Activated effector memory CD4-positive, alpha-beta T cell treated with anti-CD3 and anti-CD28 coated beads, Interleukin-2, amount 50 U/mL, for 16 hours (primary cell): ENCODE results near the gene PARS2.
"Not testable (repeated sequence)": the region's sequence is repeated elsewhere in the genome, so short reads cannot be mapped to it uniquely, and the experiment has no call there.

ENCODE experiments used
- DNase-seq: peaks from one replicate; pipeline ENCODE4 v3.0.0-alpha.2; 2020

The PARS2 gene

DNA sequence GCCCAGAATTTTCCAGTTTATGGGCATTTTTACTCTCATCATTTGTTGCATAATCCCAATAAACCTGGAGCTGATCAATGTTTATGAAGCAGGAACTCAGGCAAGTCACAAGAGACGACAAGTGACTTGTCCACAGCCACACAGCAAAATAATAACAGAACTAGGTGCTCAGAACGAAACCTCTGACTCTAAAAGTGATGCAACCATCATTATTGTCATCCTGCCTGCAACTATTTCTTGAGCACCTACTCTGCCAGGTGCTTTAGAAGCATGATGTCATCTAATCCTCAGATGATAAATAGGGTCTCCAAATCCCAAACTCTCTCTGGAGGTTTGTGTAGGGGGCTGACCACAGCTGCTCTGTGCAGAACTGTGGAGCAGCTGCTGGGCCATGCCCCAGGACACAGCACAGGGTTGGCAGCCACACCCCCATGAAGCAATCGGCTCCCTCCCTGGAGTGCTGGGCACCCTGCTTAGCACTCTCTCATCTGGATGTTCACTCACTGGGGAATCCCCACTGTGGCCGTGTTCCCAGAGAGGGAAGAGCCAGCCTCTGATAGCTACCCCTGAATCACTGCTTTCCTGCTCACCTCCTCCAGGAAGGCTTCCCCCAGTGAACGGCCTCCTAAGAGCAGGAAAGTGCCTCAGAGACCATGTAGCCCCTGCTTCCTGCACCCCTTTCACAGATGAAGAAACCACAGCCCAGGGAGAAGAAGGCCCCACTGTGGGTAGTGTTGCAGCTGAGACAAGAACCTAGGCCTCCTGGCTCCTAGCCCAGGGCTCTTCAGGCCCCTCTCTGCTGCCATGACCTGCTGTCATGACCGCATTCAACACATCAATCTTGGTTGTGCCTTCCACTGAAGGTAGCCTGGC lies 34.7 kb upstream of the PARS2 start:
- DNase-seq, result peak; percentile 74

DNA sequence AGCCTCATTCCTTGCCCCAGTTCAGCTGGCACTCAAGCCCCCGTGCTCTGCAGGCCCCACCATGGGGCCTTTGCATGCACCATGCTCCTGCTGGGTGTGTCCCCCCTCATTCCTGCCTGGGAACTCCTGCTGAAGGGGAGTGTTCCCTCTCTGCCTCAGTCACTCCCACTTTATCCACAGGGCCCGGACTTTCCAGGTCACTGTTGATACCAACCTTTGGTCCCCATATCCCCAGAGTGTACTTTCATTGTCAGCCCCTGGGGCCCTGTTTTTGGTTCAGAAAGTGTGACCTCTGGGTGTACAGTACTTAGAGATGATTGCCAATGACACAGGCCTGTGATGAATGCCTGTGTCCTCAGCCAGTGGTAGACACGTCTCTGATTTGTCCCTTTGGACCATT lies 33.9 kb upstream of the PARS2 start:
- DNase-seq, result peak; percentile 53

DNA sequence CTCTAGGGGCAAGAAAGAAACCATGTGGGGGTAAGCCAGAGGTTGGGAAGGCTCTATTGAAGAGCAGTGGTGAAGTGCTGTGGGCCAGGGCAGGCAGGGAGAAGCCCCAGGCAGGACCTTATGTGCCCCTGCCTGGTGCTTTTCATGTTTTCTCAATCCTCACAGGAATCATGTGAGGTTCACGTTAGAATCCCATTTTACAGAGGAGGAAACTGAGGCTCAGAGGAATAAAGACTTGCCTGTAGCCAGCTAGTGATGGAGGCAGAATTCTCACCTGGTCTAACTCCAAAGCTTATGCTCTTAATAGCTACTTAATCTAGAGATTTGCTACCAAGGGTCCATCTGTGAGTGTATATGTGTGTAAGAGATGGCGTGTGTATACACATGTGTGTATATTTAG lies 32.6 kb upstream of the PARS2 start:
- DNase-seq, result no peak

DNA sequence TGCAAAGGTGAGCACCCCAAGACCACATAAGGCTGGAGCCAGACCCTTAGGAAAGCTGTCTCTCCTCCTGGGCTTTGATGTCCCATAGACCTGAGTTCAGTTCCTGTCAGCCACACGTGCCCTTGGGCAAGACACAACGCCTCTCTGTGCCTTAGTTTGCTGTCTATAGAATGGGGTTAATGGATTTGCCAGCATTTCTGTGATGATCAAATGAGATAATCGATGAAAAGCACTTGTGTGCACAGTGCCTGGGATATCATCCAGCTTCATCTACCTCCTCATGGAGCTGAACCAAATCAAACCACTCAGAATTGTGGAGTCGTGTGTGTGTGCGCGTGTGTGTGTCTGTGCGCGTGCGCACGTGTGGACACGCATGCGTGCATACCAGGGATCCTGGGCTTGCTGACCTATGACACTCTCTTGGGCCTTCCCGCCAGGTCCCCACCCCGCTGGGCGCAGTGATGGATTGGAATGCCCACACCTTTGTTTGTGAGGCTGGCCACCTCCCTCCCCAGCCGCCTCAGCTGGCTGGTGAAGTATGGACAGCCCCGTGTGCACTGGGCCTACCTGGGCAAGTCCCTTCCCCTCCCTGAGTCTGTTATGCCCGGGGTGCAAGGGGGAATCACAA lies 31.6 kb upstream of the PARS2 start:
- DNase-seq, result no peak

DNA sequence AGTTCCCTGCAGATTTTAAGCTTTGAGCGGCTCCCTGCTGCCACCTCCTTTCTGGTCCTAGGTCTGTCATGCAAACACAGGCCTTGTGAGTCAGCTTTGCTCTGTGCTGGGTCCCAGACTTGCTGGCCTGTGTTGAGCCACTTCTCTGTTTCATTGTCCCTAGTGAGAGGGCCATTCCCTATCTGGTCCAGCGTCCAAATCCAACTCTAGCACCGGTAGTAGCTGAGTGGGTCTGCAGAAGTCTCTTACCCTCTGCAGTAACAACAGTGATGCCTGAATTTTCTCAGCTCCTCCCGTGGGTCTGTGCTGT lies 31.0 kb upstream of the PARS2 start:
- no peak for DNase-seq

DNA sequence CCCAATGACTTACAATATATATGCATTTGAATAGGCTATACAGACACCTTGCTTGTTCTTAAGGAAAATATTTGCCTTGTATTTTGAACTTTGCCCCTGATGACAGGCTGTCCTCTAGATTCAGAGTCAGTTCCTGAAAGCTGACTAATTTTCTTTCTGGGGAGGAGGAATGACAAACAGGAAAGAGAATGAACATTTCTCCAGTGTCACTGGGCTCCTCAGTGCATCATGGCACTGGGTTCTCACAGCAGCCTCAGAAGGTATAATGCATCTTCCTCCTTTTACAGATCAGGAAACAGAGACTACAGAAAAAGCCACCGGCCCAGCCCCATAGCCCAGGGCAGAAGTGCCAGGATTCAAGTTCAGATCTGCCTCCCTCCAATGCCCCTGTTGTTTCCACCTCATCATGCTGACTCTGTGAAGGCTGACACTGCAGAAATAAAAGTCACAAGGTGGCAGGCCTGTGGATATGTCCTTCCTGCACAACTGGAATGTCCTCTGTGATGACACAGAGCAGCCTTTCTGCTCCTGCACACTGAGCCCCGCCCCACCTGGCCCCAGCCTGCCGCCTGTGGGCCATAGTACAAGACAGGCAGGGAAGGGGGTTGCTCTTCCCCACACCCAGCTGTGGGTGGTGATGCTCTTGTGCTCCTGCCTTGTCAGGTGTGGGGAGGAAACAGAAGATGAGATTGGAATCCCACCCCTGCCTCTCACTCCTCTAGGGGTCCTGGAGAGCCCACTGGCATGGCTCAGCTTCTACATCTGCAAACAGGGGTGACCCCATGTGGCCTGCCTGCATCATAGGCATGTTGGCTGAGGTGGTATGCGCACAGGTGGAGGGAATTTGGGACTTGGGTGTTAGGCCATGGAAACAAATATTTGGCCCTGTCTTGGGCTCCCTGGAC lies 30.4 kb upstream of the PARS2 start:
- no peak for DNase-seq

DNA sequence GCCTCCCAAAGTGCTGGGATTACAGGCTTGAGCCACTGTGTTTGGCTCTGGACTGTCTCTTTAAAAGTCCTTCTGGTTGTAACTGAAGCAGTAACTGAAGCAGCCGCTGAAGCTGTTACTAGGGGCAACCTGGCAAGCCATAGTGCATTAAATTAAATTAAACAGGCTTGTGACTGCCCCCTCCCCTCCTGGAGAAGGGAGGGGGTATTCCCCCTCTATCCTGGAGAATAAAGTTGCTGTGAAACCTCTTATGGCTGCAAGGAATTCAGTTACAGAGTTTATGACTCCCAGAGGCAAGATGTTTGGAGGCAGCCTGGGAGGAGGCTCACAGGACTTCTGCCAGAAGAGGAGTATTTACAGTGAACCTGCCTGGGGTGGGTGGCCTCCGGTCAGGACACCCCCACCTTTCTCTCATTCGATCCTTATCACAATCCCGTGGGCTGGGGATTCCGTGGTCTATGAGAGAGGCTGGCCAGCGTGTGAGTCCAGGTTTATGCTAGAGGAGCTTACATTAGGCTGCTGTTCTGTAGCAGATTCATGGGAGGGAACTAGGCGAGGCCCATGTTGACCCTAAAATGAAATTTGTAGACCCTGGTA lies 28.5 kb upstream of the PARS2 start:
- no peak for DNase-seq

DNA sequence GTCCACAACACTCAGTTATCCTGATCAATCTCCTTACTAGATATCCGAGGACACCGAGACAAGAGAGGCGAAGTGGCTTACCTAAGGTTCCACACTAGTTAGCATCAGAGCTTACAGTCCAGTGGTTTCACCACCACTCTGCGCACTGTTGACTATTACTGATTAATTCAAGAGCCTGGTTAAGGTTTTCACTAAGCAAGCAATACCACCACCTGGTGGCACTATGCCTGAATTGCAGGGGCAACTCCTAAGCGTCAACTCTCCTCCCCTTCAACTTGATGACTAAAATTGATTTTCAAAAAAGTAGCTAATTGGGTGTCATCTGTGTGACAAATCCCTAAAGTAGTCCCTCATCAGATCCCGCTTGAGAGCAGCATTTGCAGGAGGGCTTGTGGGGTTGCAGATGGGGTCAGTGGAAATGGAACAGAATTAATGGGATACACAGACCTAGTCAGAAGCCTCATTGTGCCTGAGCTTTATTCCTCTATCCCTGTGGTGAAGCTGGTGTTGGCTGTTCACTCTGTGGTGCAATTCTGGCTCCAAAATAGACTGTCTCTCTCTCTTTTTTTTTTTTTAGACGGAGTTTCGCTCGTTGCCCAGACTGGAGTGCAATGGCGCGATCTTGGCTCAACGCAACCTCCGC lies 27.7 kb upstream of the PARS2 start:
- peak; percentile 73 for DNase-seq

DNA sequence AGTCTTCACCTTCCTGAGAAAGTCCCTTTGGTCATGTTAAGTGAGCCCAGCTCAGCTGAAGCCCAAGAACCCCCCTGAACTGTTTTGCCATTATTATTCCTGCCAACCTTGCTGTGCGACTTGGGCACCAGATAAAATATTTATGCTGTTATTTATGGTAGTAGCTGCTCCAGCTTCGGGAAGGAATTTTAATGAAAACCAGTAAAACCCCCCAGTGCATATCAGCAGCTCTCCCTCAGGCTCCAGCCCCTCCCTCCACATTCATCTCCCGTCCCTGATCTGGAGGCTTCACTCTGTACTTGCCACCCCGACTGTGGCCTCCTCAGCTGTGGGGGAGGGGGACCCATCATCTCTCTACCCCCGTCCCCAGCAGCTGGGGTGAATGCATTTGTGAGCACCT lies 24.1 kb upstream of the PARS2 start:
- no peak for DNase-seq

DNA sequence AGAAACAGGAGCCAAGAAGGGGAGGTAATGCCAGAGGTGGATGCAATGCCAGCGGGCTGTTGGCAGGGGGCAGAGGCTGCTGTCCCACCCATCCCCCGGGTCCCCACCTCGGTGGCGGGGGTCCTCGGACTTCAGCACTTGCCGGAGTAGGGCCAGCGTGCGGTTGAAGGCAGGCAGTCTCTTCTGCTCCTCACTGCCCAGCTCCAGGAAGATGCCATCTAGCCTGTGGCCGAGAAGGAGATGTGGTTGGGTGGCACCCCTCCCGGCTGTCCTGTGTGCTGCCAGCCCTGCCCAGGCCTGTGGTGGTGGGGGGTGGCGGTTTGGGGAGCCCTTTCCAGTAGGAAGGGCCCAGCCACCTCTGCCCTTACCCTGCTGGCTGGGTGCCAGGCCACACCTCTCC lies 23.3 kb upstream of the PARS2 start:
- DNase-seq, result no peak

DNA sequence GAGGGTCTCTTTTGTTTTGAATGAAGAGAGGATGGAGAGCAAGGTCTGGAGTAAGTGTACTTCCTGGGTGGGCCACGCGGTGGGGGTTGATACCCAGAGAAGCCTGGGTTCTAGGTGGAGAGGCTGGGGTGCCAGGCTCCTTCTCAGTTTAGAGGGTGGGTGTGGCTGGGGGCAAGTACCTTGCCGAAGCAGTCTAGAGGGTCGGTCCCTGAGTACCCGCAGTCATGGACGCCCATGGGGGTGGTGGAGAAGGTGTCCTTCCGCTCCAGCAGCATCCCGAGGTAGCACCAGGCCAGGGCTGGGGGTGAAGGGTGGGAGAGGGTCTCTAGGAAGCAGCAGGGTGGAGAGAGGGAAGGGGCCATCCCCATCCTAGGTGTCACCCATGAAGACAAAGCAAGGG lies 22.5 kb upstream of the PARS2 start:
- no peak for DNase-seq

DNA sequence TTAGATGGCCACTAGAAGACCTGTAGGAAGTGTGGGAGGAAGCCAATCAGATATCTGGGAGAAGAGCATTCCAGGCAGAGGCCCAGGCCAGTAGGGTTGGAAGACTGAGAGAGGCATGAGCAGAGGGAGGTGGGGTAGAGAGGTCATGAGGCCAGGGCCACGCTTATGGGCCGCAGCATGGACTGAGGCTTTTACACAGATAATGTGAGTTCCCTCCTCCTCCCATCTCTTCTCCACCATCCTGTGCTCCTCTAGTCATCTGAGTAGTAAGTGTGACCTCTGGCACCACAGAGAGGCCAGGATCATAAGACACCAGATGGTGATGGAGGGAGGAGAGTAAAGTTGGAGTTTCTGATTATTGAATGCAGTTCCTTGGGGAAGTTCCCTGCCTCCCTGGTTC lies 19.7 kb upstream of the PARS2 start:
- DNase-seq, result no peak

DNA sequence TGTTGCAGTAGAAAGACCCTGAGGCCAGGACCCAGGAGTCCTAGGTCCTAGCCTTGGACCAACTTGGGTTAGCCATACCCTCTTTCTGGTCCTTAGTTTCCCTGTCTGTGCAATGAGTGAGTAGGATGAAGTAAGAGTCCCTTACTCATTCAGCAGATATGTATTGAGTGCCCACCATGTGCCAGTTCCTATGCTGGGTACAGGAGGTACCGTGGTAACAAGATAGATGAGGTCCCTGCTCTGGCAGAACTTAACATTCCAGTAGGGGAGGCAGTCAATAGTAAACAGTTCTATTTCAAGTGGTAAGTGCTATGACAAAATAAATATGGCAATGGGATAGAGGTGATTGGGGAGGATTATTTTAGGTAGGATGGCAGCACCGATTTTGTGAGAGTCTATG lies 18.3 kb upstream of the PARS2 start:
- DNase-seq, result no peak

DNA sequence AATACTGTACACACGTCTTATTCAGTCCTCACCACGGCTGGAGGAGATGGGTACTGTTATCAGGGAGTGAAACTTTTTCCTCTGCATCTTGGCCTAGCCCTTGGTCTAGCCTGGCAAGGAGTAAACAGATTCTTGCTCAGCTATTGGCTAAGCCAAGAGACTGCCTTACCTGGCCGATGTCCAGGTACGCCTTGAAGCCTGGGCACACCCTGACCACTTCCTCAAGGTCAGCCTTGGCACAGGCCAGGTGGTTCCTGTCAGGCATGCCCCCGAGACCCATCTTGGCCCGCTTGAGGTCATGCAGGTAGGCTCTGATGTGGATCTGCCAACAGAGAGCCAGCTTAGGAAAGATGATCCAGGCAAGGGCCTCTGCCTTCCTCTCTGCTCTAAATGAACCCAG lies 17.8 kb upstream of the PARS2 start:
- no peak for DNase-seq

DNA sequence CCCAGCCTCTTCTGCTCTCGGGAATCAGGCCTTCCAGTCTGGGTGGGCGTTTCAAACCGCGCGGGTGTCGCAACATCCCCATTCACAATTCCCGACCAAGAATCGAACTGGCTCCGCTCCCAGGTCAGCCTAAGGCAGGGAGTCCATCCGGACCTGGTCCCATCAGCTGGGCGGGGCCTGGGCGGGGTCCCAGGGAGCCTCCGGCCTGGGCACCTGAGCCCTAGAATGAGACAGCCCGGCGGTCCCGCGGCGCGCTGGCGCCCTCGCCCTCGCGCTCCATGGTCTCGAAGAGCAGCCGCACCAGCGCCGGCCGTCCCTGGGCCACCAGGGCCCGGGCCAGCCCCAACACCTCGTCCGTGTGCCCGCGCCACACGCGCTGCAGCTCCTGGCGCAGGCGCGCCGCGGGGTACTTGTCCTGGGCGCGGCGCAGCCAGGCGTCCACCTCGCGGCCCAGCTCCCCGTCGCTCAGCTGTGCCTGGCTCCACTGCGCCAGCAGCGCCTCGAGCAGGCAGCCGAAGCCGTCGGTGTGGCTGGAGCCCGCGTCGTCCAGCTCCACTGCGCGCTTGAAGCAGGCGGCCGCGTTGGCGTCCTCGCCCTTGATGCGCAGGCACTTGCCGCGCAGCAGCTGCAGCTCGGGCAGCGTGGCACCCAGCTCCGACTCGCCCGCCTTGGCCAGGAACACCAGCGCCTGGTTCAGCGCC lies 16.9 kb upstream of the PARS2 start:
- DNase-seq, result no peak

DNA sequence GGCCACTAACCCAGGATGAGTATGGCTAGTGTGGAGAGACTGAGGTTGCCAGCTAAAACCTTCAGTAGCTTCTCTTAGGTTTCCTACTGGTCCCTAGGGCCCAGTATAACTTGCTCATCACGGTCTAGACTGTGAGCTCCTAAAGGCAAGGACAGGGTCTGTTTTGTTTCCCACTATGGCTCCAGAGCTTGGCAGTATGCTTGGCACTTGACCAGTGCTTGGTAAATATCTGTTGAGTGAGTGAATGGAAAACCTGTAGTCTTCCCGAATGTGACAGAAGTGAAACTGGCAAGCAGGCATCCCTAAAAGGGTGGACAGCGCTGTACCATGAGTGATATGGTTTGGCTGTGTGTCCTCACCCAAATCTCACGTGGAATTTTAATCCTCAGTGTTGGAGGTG lies 13.1 kb upstream of the PARS2 start:
- no peak for DNase-seq

DNA sequence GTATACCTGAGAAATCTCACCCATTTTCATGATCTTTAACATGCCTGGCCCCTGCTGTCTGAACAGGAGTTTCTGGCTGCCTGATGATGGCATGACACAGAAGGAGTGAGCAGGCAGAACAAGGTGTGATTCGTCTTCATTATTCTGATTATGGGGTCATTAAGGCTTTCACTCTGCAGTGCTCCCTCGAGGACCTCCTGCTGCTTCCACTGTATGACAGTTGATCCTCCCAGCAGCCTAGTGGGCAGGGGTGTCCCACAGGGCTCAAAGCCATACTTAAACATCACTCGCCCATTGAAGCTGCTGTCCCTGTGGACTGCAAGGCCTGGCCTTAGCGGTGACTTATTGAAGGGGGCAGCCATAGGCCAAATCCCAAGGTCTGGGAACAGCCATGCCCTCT lies 12.7 kb upstream of the PARS2 start:
- DNase-seq, result no peak

DNA sequence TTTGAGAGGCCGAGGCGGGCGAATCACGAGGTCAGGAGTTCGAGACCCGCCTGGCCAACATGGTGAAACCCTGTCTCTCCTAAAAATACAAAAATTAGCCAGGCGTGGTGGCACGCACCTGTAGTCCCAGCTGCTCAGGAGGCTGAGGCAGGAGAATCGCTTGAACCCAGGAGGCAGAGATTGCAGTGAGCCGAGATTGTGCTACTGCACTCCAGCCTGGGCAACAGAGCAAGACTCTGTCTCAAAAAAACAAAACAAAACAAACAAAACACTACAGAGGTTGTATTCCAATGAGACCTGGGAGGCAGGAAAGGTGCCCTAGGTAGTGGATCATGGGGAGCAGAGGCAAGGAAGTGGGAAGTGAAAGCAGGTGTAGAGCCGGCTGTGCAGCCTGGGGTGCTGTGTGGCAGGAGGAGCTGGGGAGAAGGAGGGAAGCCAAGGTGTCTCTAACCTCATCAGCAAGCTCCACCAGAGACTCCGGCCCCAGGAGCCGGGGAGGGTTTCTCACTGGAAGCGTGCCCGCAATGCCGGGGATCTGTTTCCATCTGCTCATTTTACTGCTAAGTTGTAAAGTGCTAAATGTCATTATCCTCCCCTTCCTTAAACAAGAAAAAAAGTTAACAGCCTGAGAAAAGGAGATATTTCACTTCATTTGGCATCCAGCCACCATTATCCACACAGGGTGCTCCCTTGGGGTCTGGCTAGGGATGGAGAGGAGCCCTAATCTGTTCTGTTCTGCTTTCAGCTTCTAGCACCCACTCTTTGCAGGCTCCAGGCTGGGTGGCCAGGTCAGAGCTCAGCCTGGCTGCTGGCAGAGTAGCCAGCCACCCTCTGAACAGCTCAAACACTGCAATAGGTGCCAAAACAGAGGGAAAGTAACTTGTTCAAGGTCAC lies 11.8 kb upstream of the PARS2 start:
- not testable (repeated sequence) for DNase-seq

DNA sequence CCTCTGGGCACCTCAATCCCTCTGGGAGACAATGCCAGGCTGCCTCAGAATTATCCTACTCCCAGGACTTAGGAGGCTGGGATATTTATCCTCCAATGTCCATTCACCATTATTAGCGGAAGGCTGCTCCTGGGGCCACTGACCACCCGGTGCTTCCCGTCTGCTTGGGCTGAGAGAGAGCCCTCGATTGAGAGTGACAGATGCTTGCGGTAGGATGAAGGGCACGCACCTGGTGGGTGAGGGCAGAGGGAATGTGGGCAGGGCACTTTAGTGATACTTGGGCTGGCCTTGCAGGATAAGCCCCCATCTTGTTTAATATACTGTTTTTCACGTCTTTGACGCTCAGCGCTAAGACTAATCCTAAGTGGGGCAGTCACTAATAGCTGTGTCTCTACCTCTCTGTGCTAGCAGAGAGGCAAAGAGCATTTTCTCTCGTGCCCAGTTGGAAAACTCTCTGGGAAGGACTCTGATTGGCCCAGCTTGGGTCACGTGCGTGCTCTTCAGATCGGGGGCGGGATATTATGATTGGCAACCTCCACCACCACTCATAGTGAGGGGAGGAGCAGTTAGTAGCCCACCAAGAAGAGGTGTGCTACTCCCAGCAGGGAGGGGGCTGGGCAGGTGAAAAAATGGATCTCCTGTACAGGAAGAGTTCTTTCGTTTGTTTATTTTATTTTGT lies 10.6 kb upstream of the PARS2 start:
- DNase-seq, result no peak

DNA sequence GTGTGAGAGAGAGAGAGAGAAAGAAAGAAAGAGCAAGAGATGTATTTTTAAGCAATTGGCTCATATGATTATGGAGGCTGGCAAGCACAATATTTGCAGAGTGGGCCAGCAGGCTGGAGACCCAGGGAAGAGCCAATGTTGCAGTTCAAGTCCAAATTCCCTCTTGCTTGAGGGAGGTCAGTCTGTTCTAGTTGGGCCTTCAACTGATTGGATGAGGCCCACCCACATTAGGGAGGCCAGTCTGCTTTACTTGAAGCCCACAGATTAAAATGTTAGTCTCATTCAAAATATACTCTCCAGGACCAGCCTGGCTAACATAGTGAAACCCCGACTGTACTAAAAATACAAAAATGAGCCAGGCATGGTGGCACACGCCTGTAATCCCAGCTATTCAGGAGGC lies 8.6 kb upstream of the PARS2 start:
- DNase-seq, result no peak

DNA sequence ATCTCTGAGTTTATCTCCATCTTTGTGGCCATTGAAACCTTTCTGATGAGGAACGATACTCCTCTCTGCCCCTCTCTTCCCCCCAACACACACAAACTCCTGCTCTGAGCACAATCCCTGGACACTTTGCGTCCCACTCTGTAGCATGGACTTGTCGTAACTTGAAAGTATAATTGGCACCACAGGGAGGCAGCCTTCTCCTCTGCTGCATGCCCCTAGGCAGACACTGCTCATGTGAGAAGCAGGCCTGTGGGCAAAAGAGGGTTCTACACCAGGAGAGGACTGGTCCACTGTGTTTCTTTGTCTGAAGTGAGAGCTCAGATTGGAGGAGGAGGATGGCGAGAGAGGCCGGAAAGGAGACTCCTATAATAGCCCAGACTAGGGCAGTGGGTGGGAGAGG lies 3.8 kb upstream of the PARS2 start:
- DNase-seq, result no peak
